Keratinocyte (primary cell): ENCODE data around the gene MUC2. TPM values are rescaled to one million over a fixed set of nuclear protein-coding genes. Genes with fewer than 3 reads are reported as not detected.
A peak's percentile ranks its signal among the peaks of the same experiment; 100 is the strongest.

Experiments
- DNase-seq: peaks from one replicate; pipeline ENCODE4 v3.0.0-alpha.2; 2011; ENCODE audit warnings: low read depth, missing footprints, low spot score
- FAIRE-seq: peaks from 2 replicates; lab custom pipeline; 2011; peaks lifted over from hg19 to GRCh38; lab: Jason Lieb, UNC
- H2AFZ ChIP-seq: 2 replicates; pipeline ENCODE4 v1.6.0; 2012; ENCODE audit warnings: low read length, control low read depth, inconsistent platforms; ENCODE audit not compliant: control insufficient read depth
- H3K27ac ChIP-seq: 2 replicates; pipeline ENCODE4 v1.5.1; 2011; ENCODE audit warnings: low read length; ENCODE audit not compliant: control insufficient read depth, insufficient read depth
- H3K27me3 ChIP-seq: 3 replicates; pipeline ENCODE4 v1.6.0; 2011; ENCODE audit warnings: low read length; ENCODE audit not compliant: control insufficient read depth, insufficient read depth; ENCODE audit errors: extremely low read depth
- H3K36me3 ChIP-seq, 2 experiments: 2 replicates in 1 of 2; 3 replicates in 1 of 2; pipeline ENCODE4 v1.5.1; 2011; ENCODE audit warnings: low read length in 2 of 2, mild to moderate bottlenecking in 1 of 2; ENCODE audit not compliant: control insufficient read depth in 2 of 2, insufficient read depth in 2 of 2; ENCODE audit errors: extremely low read depth in 1 of 2
- H3K4me1 ChIP-seq: 3 replicates; pipeline ENCODE4 v1.5.1; 2011; ENCODE audit warnings: low read length; ENCODE audit not compliant: control insufficient read depth, insufficient read depth; ENCODE audit errors: extremely low read depth
- H3K4me2 ChIP-seq: 3 replicates; pipeline ENCODE4 v1.6.0; 2011; ENCODE audit warnings: low read depth, low read length; ENCODE audit not compliant: control insufficient read depth, insufficient read depth; ENCODE audit errors: extremely low read depth
- H3K4me3 ChIP-seq, 3 experiments: fragments of 200-600 bp in 1 of 3; sonication (generic) in 1 of 3; 2 replicates in 2 of 3; 3 replicates in 1 of 3; pipeline ENCODE4 v1.5.1; 2011 to 2016; ENCODE audit warnings: low read length in 3 of 3, mild to moderate bottlenecking in 3 of 3, control low read depth in 2 of 3, inconsistent platforms in 1 of 3, low read depth in 1 of 3, mixed read lengths in 1 of 3, mixed run types in 1 of 3, moderate library complexity in 1 of 3; ENCODE audit not compliant: control insufficient read depth in 2 of 3, insufficient read depth in 2 of 3; ENCODE audit errors: extremely low read depth in 1 of 3
- H3K79me2 ChIP-seq: 2 replicates; pipeline ENCODE4 v1.6.0; 2012; ENCODE audit warnings: low read length; ENCODE audit not compliant: control insufficient read depth, insufficient read depth
- H3K9ac ChIP-seq: 3 replicates; pipeline ENCODE4 v1.6.0; 2011; ENCODE audit warnings: low read length; ENCODE audit not compliant: control insufficient read depth, insufficient read depth; ENCODE audit errors: extremely low read depth
- H3K9me1 ChIP-seq: 3 replicates; pipeline ENCODE4 v1.6.0; 2011; ENCODE audit warnings: low read length; ENCODE audit not compliant: control insufficient read depth, insufficient read depth; ENCODE audit errors: extremely low read depth
- H3K9me3 ChIP-seq: 2 replicates; pipeline ENCODE4 v1.5.1; 2012; ENCODE audit warnings: low read depth, low read length; ENCODE audit not compliant: control insufficient read depth
- H4K20me1 ChIP-seq: 3 replicates; pipeline ENCODE4 v1.6.0; 2011; ENCODE audit warnings: low read length; ENCODE audit not compliant: control insufficient read depth, insufficient read depth; ENCODE audit errors: extremely low read depth
- CTCF ChIP-seq, 3 experiments: IDR thresholded peaks in 1 of 3; conservative IDR thresholded peaks in 1 of 3; optimal IDR thresholded peaks in 1 of 3; 2 replicates in 2 of 3; 3 replicates in 1 of 3; pipeline versions ENCODE3 to v1.5.1; 2011; ENCODE audit warnings: low read length in 3 of 3, mild to moderate bottlenecking in 3 of 3, moderate library complexity in 2 of 3, control low read depth in 1 of 3, inconsistent platforms in 1 of 3; ENCODE audit not compliant: insufficient read depth in 2 of 3; ENCODE audit errors: extremely low read depth in 1 of 3
- EZH2 ChIP-seq: IDR thresholded peaks from one replicate; pipeline ENCODE4 v1.6.1; 2012; ENCODE audit warnings: inconsistent platforms, mild to moderate bottlenecking, low read length, moderate library complexity
- dilution Hi-C: fragments of 300-500 bp; cut with MboI; formaldehyde crosslinking; loops from one replicate; pipeline ENCODE4 v1.7.0; 2020; ENCODE audit warnings: low sequenced_read_pairs; ENCODE audit not compliant: extremely low pct_ligation_motif_present
- polyA plus RNA-seq, 5 experiments: library from polyadenylated mRNA; depleted of rRNA in 3 of 5; stranded (reverse) in 3 of 5; stranded (forward) in 1 of 5; unstranded in 1 of 5; fragments of >200 nt; gene quantifications; 1 replicate in 1 of 5; 2 replicates in 3 of 5; 3 replicates in 1 of 5; pipeline versions ENCODE4 v1.2.1 to v1.2.3, GENCODE V29; 2011 to 2012; ENCODE audit warnings: missing spikeins in 2 of 5, low read depth in 1 of 5, low replicate concordance in 1 of 5

The MUC2 gene
- polyA plus RNA-seq, 1 donor (not counting 4 experiments of a cell fraction or from before 2014, with no cell fraction given): not detected

- Histone ChIP-seq H3K4me1 (peaks cover 10% of the 10 kb centered on the region), H3K4me2 (no peak overlapping the region), H3K9me3 (no peaks in the 10 kb centered on the region), H3K9ac (no peak overlapping the region), H2AFZ (peak overlapping the region; percentile 76), H3K79me2 (no peaks in the 10 kb centered on the region), H3K27ac (no peak overlapping the region), H4K20me1 (no peaks in the 10 kb centered on the region), H3K36me3 (no peaks in the 10 kb centered on the region), H3K27me3 (no peaks in the 10 kb centered on the region), H3K9me1 (no peaks in the 10 kb centered on the region), H3K4me3 (no peak overlapping the region)
- dilution Hi-C loops: no loop called here
- TF ChIP-seq CTCF (optimal IDR thresholded peaks at IDR 0.05 in 1 of 3, IDR thresholded peaks at IDR 0.05 in 1 of 3, conservative IDR thresholded peaks at IDR 0.05 in 1 of 3; ENCODE audit: extremely low read depth in 1 of 3, insufficient read depth in 2 of 3, low read length in 3 of 3) (no peak), EZH2 (no peak)
- DNase-seq (no peak), FAIRE-seq (no peak)
Observed at GRCh38 chr11:1073261-1073724, 1.4 kb upstream of the MUC2 start.

GRCh38 chr11:1073851-1074243, 827 bp upstream of the MUC2 start:
- DNase-seq (no peak), FAIRE-seq (no peak)
- no peak overlapping the region for H3K27ac ChIP-seq
- no peaks in the 10 kb centered on the region for H3K79me2 ChIP-seq
- H3K27me3 ChIP-seq: no peaks in the 10 kb centered on the region
- H4K20me1 ChIP-seq: no peaks in the 10 kb centered on the region
- peak overlapping the region; percentile 76 for H2AFZ ChIP-seq
- no peaks in the 10 kb centered on the region for H3K36me3 ChIP-seq
- dilution Hi-C loops: no loop called here
- no peak overlapping the region for H3K9ac ChIP-seq
- no peak overlapping the region for H3K4me3 ChIP-seq
- TF ChIP-seq EZH2 (no peak), CTCF (optimal IDR thresholded peaks at IDR 0.05 in 1 of 3, IDR thresholded peaks at IDR 0.05 in 1 of 3, conservative IDR thresholded peaks at IDR 0.05 in 1 of 3; ENCODE audit: extremely low read depth in 1 of 3, insufficient read depth in 2 of 3, low read length in 3 of 3) (no peak)
- no peak overlapping the region for H3K4me2 ChIP-seq
- H3K4me1 ChIP-seq: peaks cover 10% of the 10 kb centered on the region
- no peaks in the 10 kb centered on the region for H3K9me1 ChIP-seq
- H3K9me3 ChIP-seq: no peaks in the 10 kb centered on the region
